ENCODE measurements around the gene CHCT1. TPM values are rescaled to one million over a fixed set of nuclear protein-coding genes. Genes with fewer than 3 reads are reported as not detected.

The CHCT1 gene
- polyA plus RNA-seq, 1 of the 3 experiments (the other 2 are of a cell fraction): not detected

DNA sequence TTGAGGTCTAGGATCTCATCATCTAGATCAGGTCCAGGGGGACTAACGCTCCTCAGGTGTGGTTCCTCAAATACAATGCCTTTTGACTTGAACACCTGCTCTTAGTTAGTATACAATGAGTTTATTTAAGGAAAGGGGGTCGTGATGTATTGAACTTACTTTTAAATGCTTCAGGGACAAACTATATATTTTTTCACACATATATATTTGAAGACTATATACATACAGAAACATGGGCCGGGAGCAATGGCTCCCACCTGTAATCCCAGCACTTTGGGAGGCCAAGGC, 18.8 kb upstream of the CHCT1 start:
- H3K4me1 ChIP-seq (ENCODE audit: control insufficient read depth in 1 of 2, insufficient read depth in 2 of 2, low read depth in 1 of 2, low read length in 1 of 2): no peaks in the 10 kb centered on the region
- no peaks in the 10 kb centered on the region for H3K36me3 ChIP-seq (replicated peaks in 1 of 2; ENCODE audit: control insufficient read depth in 1 of 2, insufficient read depth in 2 of 2, low read length in 1 of 2)
- no peaks in the 10 kb centered on the region for H3K79me2 ChIP-seq (ENCODE audit: insufficient read depth)
- H3K9me3 ChIP-seq: no peaks in the 10 kb centered on the region
- H4K20me1 ChIP-seq (ENCODE audit: insufficient read depth): no peaks in the 10 kb centered on the region
- no peak overlapping the region for H3K27ac ChIP-seq (ENCODE audit: low read depth in 2 of 2, low read length in 1 of 2)
- H3F3A ChIP-seq (replicated peaks; ENCODE audit: insufficient read depth): no peaks in the 10 kb centered on the region
- no peak for TF ChIP-seq NFIC (IDR thresholded peaks at IDR 0.05; ENCODE audit: borderline replicate concordance)
- no peak for TF ChIP-seq CHD2 (IDR thresholded peaks at IDR 0.05; ENCODE audit: low read length, partially characterized antibody)
- TF ChIP-seq TAF1 (IDR thresholded peaks at IDR 0.05; ENCODE audit: borderline replicate concordance, low read depth, low read length): no peak
- no peak for TF ChIP-seq RCOR1 (IDR thresholded peaks at IDR 0.05; ENCODE audit: low read length)
- TF ChIP-seq GATA2 (CRISPR knock-in tag; IDR thresholded peaks at IDR 0.05): no peak
- H3K9ac ChIP-seq: no peak overlapping the region
- H3K4me2 ChIP-seq: no peak overlapping the region
- no peak overlapping the region for H3K4me3 ChIP-seq (ENCODE audit: low read depth in 2 of 2, low read length in 1 of 2)
- H3K27me3 ChIP-seq (ENCODE audit: insufficient read depth): no peaks in the 10 kb centered on the region
- no peak overlapping the region for H2AFZ ChIP-seq (ENCODE audit: low read depth)
- no peak for DNase-seq
- no peaks in the 10 kb centered on the region for H3K9me2 ChIP-seq
- 75% methylated on average over 3 of the region's 3 CpGs for WGBS (ENCODE audit: low lambda C conversion rate)
- POLR2A ChIA-PET: interaction anchor here (0.7 to 1.7 kb wide), 2 partner anchors 12 to 157 kb away, joined by 4 to 7 read pairs; partner anchors contain the start of gene USP32
- CTCF ChIA-PET: interaction anchor here (1.1 to 15.2 kb wide), 3 partner anchors 11 to 235 kb away, joined by 3 to 128 read pairs (median 4); partner anchors contain the start of genes CHCT1 and USP32

DNA sequence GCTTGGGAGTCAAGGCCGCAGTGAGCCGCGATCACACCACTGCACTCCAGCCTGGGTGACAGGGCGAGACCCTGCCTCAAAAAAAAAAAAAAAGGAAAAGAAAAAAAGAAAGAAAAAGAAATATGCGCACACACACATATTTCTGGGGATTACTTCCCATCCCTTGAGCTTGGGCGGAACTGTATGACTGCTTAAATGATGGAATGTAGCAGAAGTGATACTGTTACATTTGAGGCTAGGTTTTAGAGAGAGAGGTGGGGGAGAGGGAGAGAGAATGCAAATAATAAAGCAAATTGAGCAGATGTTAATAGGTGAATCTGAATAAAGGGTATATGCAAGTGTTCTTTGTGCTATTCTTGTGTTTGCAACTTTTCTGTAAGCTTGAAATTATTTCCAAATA, 18.3 kb upstream of the CHCT1 start:
- Histone ChIP-seq H3K4me3 (ENCODE audit: low read depth in 2 of 2, low read length in 1 of 2) (no peak overlapping the region), H3K9ac (no peak overlapping the region), H2AFZ (ENCODE audit: low read depth) (no peak overlapping the region), H3K79me2 (ENCODE audit: insufficient read depth) (no peaks in the 10 kb centered on the region), H3K27ac (ENCODE audit: low read depth in 2 of 2, low read length in 1 of 2) (no peak overlapping the region), H3K4me2 (no peak overlapping the region), H3F3A (replicated peaks; ENCODE audit: insufficient read depth) (no peaks in the 10 kb centered on the region), H3K27me3 (ENCODE audit: insufficient read depth) (no peaks in the 10 kb centered on the region), H3K36me3 (replicated peaks in 1 of 2; ENCODE audit: control insufficient read depth in 1 of 2, insufficient read depth in 2 of 2, low read length in 1 of 2) (no peaks in the 10 kb centered on the region), H3K4me1 (ENCODE audit: control insufficient read depth in 1 of 2, insufficient read depth in 2 of 2, low read depth in 1 of 2, low read length in 1 of 2) (no peaks in the 10 kb centered on the region), H3K9me3 (no peaks in the 10 kb centered on the region), H4K20me1 (ENCODE audit: insufficient read depth) (no peaks in the 10 kb centered on the region), H3K9me2 (no peaks in the 10 kb centered on the region)
- 87% methylated on average over 6 of the region's 6 CpGs for WGBS (ENCODE audit: low lambda C conversion rate)
- CTCF ChIA-PET: interaction anchor here (0.8 to 15.2 kb wide), 4 partner anchors 12 to 234 kb away, joined by 3 to 128 read pairs (median 4); partner anchors contain the start of genes CHCT1 and USP32
- no peak for DNase-seq
- TF ChIP-seq JUND (IDR thresholded peaks at IDR 0.05) (no peak), EZH2phosphoT487 (IDR thresholded peaks at IDR 0.05; ENCODE audit: borderline replicate concordance, low read depth) (no peak), YY1 (IDR thresholded peaks at IDR 0.05; ENCODE audit: low read depth) (no peak), NRF1 (IDR thresholded peaks at IDR 0.05; ENCODE audit: low read depth, low read length) (no peak), SIN3A (IDR thresholded peaks at IDR 0.05; ENCODE audit: borderline replicate concordance, low read depth, low read length) (no peak), TEAD4 (IDR thresholded peaks at IDR 0.05; ENCODE audit: borderline replicate concordance, insufficient read depth) (no peak), SMC3 (IDR thresholded peaks at IDR 0.05; ENCODE audit: low read depth, low read length) (no peak), GATA2 (CRISPR knock-in tag; IDR thresholded peaks at IDR 0.05) (no peak), TCF12 (IDR thresholded peaks at IDR 0.05) (no peak), MXI1 (IDR thresholded peaks at IDR 0.05; ENCODE audit: low read depth, low read length) (no peak), RXRA (IDR thresholded peaks at IDR 0.05; ENCODE audit: borderline replicate concordance, low read depth) (no peak), RAD21 (IDR thresholded peaks at IDR 0.05; ENCODE audit: low read length) (no peak), NFIC (IDR thresholded peaks at IDR 0.05; ENCODE audit: borderline replicate concordance) (no peak)
- TF ChIP-seq, protein P1, sequence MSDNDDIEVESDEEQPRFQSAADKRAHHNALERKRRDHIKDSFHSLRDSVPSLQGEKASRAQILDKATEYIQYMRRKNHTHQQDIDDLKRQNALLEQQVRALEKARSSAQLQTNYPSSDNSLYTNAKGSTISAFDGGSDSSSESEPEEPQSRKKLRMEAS (IDR thresholded peaks at IDR 0.05; ENCODE audit: low read depth): no peak
- TF ChIP-seq, protein P2, sequence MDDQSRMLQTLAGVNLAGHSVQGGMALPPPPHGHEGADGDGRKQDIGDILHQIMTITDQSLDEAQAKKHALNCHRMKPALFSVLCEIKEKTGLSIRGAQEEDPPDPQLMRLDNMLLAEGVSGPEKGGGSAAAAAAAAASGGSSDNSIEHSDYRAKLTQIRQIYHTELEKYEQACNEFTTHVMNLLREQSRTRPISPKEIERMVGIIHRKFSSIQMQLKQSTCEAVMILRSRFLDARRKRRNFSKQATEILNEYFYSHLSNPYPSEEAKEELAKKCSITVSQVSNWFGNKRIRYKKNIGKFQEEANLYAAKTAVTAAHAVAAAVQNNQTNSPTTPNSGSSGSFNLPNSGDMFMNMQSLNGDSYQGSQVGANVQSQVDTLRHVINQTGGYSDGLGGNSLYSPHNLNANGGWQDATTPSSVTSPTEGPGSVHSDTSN (IDR thresholded peaks at IDR 0.05): no peak
- TF ChIP-seq, protein P3, sequence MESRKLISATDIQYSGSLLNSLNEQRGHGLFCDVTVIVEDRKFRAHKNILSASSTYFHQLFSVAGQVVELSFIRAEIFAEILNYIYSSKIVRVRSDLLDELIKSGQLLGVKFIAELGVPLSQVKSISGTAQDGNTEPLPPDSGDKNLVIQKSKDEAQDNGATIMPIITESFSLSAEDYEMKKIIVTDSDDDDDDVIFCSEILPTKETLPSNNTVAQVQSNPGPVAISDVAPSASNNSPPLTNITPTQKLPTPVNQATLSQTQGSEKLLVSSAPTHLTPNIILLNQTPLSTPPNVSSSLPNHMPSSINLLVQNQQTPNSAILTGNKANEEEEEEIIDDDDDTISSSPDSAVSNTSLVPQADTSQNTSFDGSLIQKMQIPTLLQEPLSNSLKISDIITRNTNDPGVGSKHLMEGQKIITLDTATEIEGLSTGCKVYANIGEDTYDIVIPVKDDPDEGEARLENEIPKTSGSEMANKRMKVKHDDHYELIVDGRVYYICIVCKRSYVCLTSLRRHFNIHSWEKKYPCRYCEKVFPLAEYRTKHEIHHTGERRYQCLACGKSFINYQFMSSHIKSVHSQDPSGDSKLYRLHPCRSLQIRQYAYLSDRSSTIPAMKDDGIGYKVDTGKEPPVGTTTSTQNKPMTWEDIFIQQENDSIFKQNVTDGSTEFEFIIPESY (IDR thresholded peaks at IDR 0.05; ENCODE audit: borderline replicate concordance, low read depth): no peak
- TF ChIP-seq, protein P4, sequence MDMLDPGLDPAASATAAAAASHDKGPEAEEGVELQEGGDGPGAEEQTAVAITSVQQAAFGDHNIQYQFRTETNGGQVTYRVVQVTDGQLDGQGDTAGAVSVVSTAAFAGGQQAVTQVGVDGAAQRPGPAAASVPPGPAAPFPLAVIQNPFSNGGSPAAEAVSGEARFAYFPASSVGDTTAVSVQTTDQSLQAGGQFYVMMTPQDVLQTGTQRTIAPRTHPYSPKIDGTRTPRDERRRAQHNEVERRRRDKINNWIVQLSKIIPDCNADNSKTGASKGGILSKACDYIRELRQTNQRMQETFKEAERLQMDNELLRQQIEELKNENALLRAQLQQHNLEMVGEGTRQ (IDR thresholded peaks at IDR 0.05; ENCODE audit: borderline replicate concordance, low read depth, low read length): no peak
- TF ChIP-seq, protein P5, sequence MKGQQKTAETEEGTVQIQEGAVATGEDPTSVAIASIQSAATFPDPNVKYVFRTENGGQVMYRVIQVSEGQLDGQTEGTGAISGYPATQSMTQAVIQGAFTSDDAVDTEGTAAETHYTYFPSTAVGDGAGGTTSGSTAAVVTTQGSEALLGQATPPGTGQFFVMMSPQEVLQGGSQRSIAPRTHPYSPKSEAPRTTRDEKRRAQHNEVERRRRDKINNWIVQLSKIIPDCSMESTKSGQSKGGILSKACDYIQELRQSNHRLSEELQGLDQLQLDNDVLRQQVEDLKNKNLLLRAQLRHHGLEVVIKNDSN (IDR thresholded peaks at IDR 0.05; ENCODE audit: borderline replicate concordance, low read depth): no peak
- POLR2A ChIA-PET: interaction anchor here (0.7 to 1.7 kb wide), 2 partner anchors 12 to 156 kb away, joined by 4 to 7 read pairs; partner anchors contain the start of gene USP32
